Gastrocnemius medialis (tissue), 4 donors: Measurements from ENCODE around the gene ARHGAP24. TPM values are rescaled to one million over a fixed set of nuclear protein-coding genes. Genes with fewer than 3 reads are reported as not detected.

Experiments
- ATAC-seq, 2 donors: fragments of 150-250 bp; one replicate each; pipeline ENCODE4 v1.9.1; 2016
- DNase-seq, 2 donors: peaks; one replicate each; pipeline ENCODE4 v3.0.0-alpha.2; 2019
- H3K27ac ChIP-seq, 4 donors: fragments of 200-600 bp; sonication (generic); 1 replicate in 1 of 4; 2 replicates in 3 of 4; pipeline ENCODE4 v1.5.1; 2016 to 2018; ENCODE audit warnings: mild to moderate bottlenecking in 2 of 4, moderate library complexity in 1 of 4
- H3K27me3 ChIP-seq, 3 donors: fragments of 200-600 bp; sonication (generic) in 2 of 3; 1 replicate in 1 of 3; 2 replicates in 2 of 3; pipeline versions ENCODE4 v1.5.1 to v1.6.0; 2016 to 2019; ENCODE audit warnings: mild to moderate bottlenecking in 1 of 3, moderate library complexity in 1 of 3
- H3K36me3 ChIP-seq, 2 donors: fragments of 200-600 bp; sonication (generic) in 1 of 2; one replicate each; pipeline ENCODE4 v1.5.1; 2017 to 2018
- H3K4me1 ChIP-seq, 2 donors: fragments of 200-600 bp; sonication (generic) in 1 of 2; one replicate each; pipeline ENCODE4 v1.5.1; 2016 to 2017; ENCODE audit warnings: mild to moderate bottlenecking in 2 of 2
- H3K4me3 ChIP-seq, 4 donors: fragments of 200-600 bp; sonication (generic) in 3 of 4; 1 replicate in 1 of 4; 2 replicates in 3 of 4; pipeline ENCODE4 v1.5.1; 2016 to 2019; ENCODE audit warnings: mild to moderate bottlenecking in 2 of 4
- H3K9me3 ChIP-seq, 3 donors: fragments of 200-600 bp; sonication (generic) in 2 of 3; 1 replicate in 1 of 3; 2 replicates in 2 of 3; pipeline ENCODE4 v1.5.1; 2016 to 2019
- POLR2A ChIP-seq, 2 donors: fragments of 450-650 bp; IDR thresholded peaks; one replicate each; pipeline ENCODE4 v1.6.1; 2017; ENCODE audit warnings: antibody characterized with exemption in 2 of 2, mild to moderate bottlenecking in 2 of 2, moderate library complexity in 2 of 2
- in situ Hi-C, 4 donors: fragments of 200-750 bp; cut with MboI; loops; one replicate each; pipeline versions ENCODE4 v1.15.0 to v1.8.0; 2017; ENCODE audit warnings: low sequenced_read_pairs in 4 of 4
- intact Hi-C: fragments of 100-400 bp; cut with DNase I; formaldehyde crosslinking; loops from one replicate; pipeline ENCODE4 v1.15.1; 2023; ENCODE audit warnings: low total_unique reads
- total RNA-seq, 4 donors: library from RNA; depleted of rRNA; stranded (reverse); fragments of >200 nt; gene quantifications; one replicate each; pipeline versions ENCODE4 v1.1.0 to v1.2.3, GENCODE V29; 2016
- TF ChIP-seq, protein P1 (sequence below), 5 experiments: fragments of 450-650 bp in 3 of 5; fragments of 200-600 bp in 2 of 5; sonication (generic) in 2 of 5; IDR thresholded peaks in 4 of 5; conservative IDR thresholded peaks in 1 of 5; 1 replicate in 4 of 5; 2 replicates in 1 of 5; pipeline ENCODE4 v1.5.1; 2016 to 2019; ENCODE audit warnings: antibody characterized with exemption in 5 of 5, mild to moderate bottlenecking in 3 of 5, moderate library complexity in 3 of 5

Gene ARHGAP24
- total RNA-seq, 4 donors from 2014 or later: 2.8 to 7.8 (median 5.3) TPM

DNA sequence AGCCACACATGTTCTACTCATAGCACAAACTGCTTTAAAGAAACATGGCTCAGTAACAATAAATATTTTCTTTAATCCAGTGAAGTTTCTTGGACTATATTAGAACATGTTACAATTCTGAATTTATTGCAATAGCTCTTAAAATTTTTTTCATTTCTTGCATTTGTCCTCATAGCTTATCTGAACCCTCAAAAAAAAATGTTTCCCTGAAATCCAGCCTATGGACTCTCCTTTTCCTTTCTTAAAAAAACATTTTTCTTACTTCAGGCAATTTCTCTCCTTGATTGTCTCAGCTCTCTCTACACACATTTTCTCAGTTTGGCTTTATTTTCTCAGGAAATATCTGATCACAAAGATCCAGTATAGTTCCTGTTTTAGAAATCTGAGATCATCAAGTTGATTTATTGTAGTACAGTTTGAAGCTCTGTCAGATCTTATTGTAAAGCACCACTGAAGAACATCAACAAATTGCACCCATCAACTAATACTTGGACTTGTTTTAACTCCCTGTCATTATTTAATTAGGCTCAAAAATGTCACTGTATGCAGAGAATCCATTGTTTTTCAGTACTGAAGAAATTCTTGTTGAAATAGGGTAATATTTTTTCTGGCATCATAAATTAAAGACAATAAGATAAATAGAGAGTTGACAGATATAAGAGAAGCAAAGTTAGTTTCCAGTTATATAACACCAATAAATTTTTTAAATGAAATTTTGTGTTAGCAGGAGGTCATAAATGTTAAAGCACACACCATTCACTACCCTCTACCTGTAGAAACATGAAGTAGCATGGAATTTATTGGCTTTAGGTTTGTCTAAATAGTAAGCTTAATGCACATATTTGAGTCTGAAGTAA lies 317.7 kb downstream of the ARHGAP24 start:
- Histone ChIP-seq H3K4me3 (no peak overlapping the region), H3K4me1 (peaks cover 0 to 5% of the 10 kb centered on the region in 2 donors), H3K9me3 (no peaks in the 10 kb centered on the region), H3K27me3 (no peaks in the 10 kb centered on the region), H3K27ac (no peak overlapping the region), H3K36me3 (no peaks in the 10 kb centered on the region)
- intact Hi-C loops: loop anchor here (10.0 kb wide), 1 partner anchor 252 kb away; no protein-coding TSS in a partner anchor
- TF ChIP-seq, protein P1, sequence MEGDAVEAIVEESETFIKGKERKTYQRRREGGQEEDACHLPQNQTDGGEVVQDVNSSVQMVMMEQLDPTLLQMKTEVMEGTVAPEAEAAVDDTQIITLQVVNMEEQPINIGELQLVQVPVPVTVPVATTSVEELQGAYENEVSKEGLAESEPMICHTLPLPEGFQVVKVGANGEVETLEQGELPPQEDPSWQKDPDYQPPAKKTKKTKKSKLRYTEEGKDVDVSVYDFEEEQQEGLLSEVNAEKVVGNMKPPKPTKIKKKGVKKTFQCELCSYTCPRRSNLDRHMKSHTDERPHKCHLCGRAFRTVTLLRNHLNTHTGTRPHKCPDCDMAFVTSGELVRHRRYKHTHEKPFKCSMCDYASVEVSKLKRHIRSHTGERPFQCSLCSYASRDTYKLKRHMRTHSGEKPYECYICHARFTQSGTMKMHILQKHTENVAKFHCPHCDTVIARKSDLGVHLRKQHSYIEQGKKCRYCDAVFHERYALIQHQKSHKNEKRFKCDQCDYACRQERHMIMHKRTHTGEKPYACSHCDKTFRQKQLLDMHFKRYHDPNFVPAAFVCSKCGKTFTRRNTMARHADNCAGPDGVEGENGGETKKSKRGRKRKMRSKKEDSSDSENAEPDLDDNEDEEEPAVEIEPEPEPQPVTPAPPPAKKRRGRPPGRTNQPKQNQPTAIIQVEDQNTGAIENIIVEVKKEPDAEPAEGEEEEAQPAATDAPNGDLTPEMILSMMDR (IDR thresholded peaks at IDR 0.05 in 4 of 5, conservative IDR thresholded peaks at IDR 0.05 in 1 of 5): no peak
- no peak for TF ChIP-seq POLR2A (IDR thresholded peaks at IDR 0.05)
- in situ Hi-C loops: loop anchor here in 2 of 4 donors (10.0 to 25.0 kb wide), 2 partner anchors 170 to 182 kb away; no protein-coding TSS in a partner anchor
- ATAC-seq (no peak), DNase-seq (no peak)

DNA sequence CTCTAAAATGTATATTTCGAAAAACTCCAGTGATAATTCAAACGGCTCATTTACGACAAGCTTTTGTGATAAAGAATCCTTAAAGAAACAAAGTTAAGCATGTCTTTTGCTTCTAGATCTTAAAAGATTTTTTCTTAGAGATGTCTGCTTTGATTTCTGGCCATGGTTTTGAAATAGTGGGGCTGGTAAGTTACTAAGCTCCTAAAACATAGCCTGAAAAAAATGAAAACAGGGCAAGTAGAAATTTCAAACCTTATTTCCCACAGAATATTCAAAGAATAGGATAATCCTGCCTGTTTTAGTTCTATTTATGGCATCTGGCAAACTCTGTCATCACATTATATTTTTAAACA lies 318.3 kb downstream of the ARHGAP24 start:
- DNase-seq (no peak), ATAC-seq (no peak)
- TF ChIP-seq, protein P1 (IDR thresholded peaks at IDR 0.05 in 4 of 5, conservative IDR thresholded peaks at IDR 0.05 in 1 of 5): no peak
- TF ChIP-seq POLR2A (IDR thresholded peaks at IDR 0.05): no peak
- Histone ChIP-seq H3K27me3 (no peaks in the 10 kb centered on the region), H3K4me1 (peaks cover 0 to 5% of the 10 kb centered on the region in 2 donors), H3K4me3 (no peak overlapping the region), H3K27ac (no peak overlapping the region), H3K36me3 (no peaks in the 10 kb centered on the region), H3K9me3 (no peaks in the 10 kb centered on the region)
- in situ Hi-C loops (loop anchor here in 2 of 4 donors (10.0 to 25.0 kb wide), 2 partner anchors 169 to 182 kb away; no protein-coding TSS in a partner anchor), intact Hi-C loops (loop anchor here (10.0 kb wide), 1 partner anchor 252 kb away; no protein-coding TSS in a partner anchor)

DNA sequence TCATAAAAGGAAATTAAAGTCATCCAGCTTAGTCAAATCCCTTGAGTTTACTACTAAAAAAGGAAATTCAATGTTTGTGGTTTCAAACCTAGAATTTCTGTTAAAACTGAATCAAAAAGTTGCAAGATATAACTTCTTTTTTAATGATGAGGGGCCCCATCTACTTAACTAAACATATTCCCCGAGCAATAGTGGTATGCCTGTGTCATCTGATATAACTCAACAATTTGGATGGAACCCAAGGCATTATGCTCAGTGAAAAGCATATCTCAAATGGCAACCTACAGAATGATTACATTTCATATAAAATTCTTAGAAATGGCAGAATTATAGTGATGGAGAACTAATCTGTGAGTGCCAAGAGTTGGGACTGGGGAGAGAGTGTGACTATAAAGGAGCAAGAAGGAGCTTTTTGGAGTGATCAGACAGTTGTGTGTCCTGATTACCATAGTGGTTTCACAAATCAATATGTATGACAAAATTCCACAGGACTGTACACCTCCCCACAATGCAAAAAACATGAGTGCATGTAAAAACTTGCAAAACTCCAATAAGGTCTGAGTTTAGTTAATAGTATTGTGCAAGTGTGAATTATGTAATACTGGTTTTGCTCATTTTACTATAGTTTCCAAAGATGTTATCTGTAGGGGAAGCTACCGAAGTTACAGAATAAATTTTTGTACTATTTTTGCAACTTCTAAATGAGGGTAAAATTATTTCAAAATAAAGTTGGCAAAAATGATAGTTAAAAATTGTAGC lies 323.2 kb downstream of the ARHGAP24 start:
- intact Hi-C loops (loop anchor here (5.0 to 10.0 kb wide), 2 partner anchors 247 to 651 kb away; no protein-coding TSS in a partner anchor), in situ Hi-C loops (loop anchor here in 3 of 4 donors (5.0 to 25.0 kb wide), 3 partner anchors 164 to 177 kb away; no protein-coding TSS in a partner anchor)
- H3K4me3 ChIP-seq: no peak overlapping the region
- H3K27ac ChIP-seq: no peak overlapping the region
- no peaks in the 10 kb centered on the region for H3K27me3 ChIP-seq
- peaks cover 0 to 5% of the 10 kb centered on the region in 2 donors for H3K4me1 ChIP-seq
- no peaks in the 10 kb centered on the region for H3K9me3 ChIP-seq
- no peak for TF ChIP-seq POLR2A (IDR thresholded peaks at IDR 0.05)
- TF ChIP-seq, protein P1 (IDR thresholded peaks at IDR 0.05 in 4 of 5, conservative IDR thresholded peaks at IDR 0.05 in 1 of 5): no peak
- ATAC-seq (no peak), DNase-seq (no peak)
- H3K36me3 ChIP-seq: no peaks in the 10 kb centered on the region

DNA sequence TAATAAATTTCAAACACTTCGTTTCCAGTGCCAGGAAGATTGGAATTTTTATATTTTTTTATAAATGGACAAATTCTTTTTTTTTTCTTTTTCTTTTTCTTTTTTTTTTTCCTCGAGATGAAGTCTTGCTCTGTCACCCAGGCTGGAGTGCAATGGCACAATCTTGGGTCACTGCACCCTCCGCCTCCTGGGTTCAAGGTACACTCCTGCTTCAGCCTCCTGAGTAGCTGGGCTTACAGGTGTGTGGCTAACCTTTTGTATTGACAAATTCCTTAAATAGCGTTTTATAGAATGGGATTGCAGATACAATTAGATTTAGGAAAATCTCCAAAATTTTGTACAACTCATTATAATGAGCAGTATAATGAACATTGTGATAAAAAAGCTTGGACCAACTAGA lies 328.9 kb downstream of the ARHGAP24 start:
- Histone ChIP-seq H3K27me3 (no peaks in the 10 kb centered on the region), H3K4me1 (peaks cover 6 to 18% of the 10 kb centered on the region in 2 donors), H3K9me3 (no peaks in the 10 kb centered on the region), H3K36me3 (no peaks in the 10 kb centered on the region), H3K27ac (no peak overlapping the region), H3K4me3 (no peak overlapping the region)
- intact Hi-C loops (no loop called here), in situ Hi-C loops (no loop called here)
- TF ChIP-seq, protein P1 (IDR thresholded peaks at IDR 0.05 in 4 of 5, conservative IDR thresholded peaks at IDR 0.05 in 1 of 5): no peak
- no peak for TF ChIP-seq POLR2A (IDR thresholded peaks at IDR 0.05)
- DNase-seq (no peak), ATAC-seq (no peak)
